Neuronal stem cell (in vitro differentiated cells): ENCODE measurements around the gene BROX.

Experiments
- DNase-seq: peaks from one replicate; pipeline ENCODE4 v3.0.0-alpha.2; 2013; ENCODE audit warnings: low spot score
- H2AFZ ChIP-seq: one replicate; pipeline ENCODE4 v1.6.1; 2013; ENCODE audit warnings: mild to moderate bottlenecking, low read length, inconsistent platforms
- H2AK5ac ChIP-seq: 2 replicates; pipeline ENCODE4 v1.6.1; 2013; ENCODE audit warnings: low read depth, mild to moderate bottlenecking, inconsistent platforms, low read length, moderate library complexity, mixed read lengths
- H2BK120ac ChIP-seq: 2 replicates; pipeline ENCODE4 v1.6.1; 2013; ENCODE audit warnings: low read depth, mild to moderate bottlenecking, inconsistent platforms, low read length, moderate library complexity, mixed read lengths
- H2BK12ac ChIP-seq: one replicate; pipeline ENCODE4 v1.6.1; 2013; ENCODE audit warnings: low read length, inconsistent platforms
- H2BK15ac ChIP-seq: 2 replicates; pipeline ENCODE4 v1.6.1; 2013; ENCODE audit warnings: mild to moderate bottlenecking, low read length, inconsistent platforms, mixed read lengths
- H2BK5ac ChIP-seq: one replicate; pipeline ENCODE4 v1.6.1; 2013; ENCODE audit warnings: inconsistent platforms, mild to moderate bottlenecking, low read length, moderate library complexity
- H3K14ac ChIP-seq: one replicate; pipeline ENCODE4 v1.6.1; 2013; ENCODE audit warnings: low read length, inconsistent platforms
- H3K18ac ChIP-seq: 2 replicates; pipeline ENCODE4 v1.6.1; 2013; ENCODE audit warnings: low read length, inconsistent platforms
- H3K23ac ChIP-seq: 2 replicates; pipeline ENCODE4 v1.6.1; 2013; ENCODE audit warnings: low read depth, mild to moderate bottlenecking, mixed read lengths, low read length, inconsistent platforms; ENCODE audit not compliant: poor library complexity
- H3K27ac ChIP-seq: replicated peaks from 3 replicates; pipeline ENCODE4 v1.5.1; 2013; ENCODE audit warnings: low read length, inconsistent platforms
- H3K27me3 ChIP-seq, 3 experiments: 2 replicates each; pipeline ENCODE4 v1.6.1; 2013; ENCODE audit warnings: low read length in 3 of 3, mild to moderate bottlenecking in 2 of 3, inconsistent platforms in 1 of 3, low read depth in 1 of 3, mixed read lengths in 1 of 3, moderate library complexity in 1 of 3; ENCODE audit not compliant: control insufficient read depth in 3 of 3, insufficient read depth in 3 of 3
- H3K36me3 ChIP-seq, 2 donors: replicated peaks in 1 of 2; 2 replicates each; pipeline ENCODE4 v1.6.1; 2013; ENCODE audit warnings: low read length in 2 of 2; ENCODE audit not compliant: control insufficient read depth in 2 of 2, insufficient read depth in 2 of 2
- H3K4ac ChIP-seq: 2 replicates; pipeline ENCODE4 v1.6.1; 2013; ENCODE audit warnings: inconsistent platforms, mild to moderate bottlenecking, low read length, moderate library complexity
- H3K4me1 ChIP-seq, 2 donors: 1 replicate in 1 of 2; 2 replicates in 1 of 2; pipeline ENCODE4 v1.6.1; 2013; ENCODE audit warnings: low read length in 2 of 2, low read depth in 1 of 2; ENCODE audit not compliant: control insufficient read depth in 2 of 2, insufficient read depth in 1 of 2
- H3K4me2 ChIP-seq: one replicate; pipeline ENCODE4 v1.6.1; 2013; ENCODE audit warnings: mild to moderate bottlenecking, low read length, inconsistent platforms; ENCODE audit not compliant: insufficient read depth, poor library complexity, severe bottlenecking
- H3K4me3 ChIP-seq, 2 donors: 2 replicates each; pipeline ENCODE4 v1.5.1; 2013; ENCODE audit warnings: low read length in 2 of 2, mild to moderate bottlenecking in 2 of 2, inconsistent platforms in 1 of 2, moderate library complexity in 1 of 2
- H3K79me1 ChIP-seq: one replicate; pipeline ENCODE4 v1.6.1; 2013; ENCODE audit warnings: low read depth, mild to moderate bottlenecking, inconsistent platforms, low read length, moderate library complexity
- H3K9ac ChIP-seq: one replicate; pipeline ENCODE4 v1.6.1; 2013; ENCODE audit warnings: mild to moderate bottlenecking, low read depth, low read length, inconsistent platforms; ENCODE audit not compliant: poor library complexity
- H3K9me3 ChIP-seq, 2 donors: replicated peaks in 1 of 2; 2 replicates each; pipeline versions ENCODE3 to v1.6.1; 2013; ENCODE audit warnings: low read length in 2 of 2, mild to moderate bottlenecking in 2 of 2, inconsistent platforms in 1 of 2, low read depth in 1 of 2, mixed read lengths in 1 of 2, moderate library complexity in 1 of 2; ENCODE audit not compliant: control insufficient read depth in 2 of 2, insufficient read depth in 1 of 2
- H4K8ac ChIP-seq: one replicate; pipeline ENCODE4 v1.6.1; 2013; ENCODE audit warnings: low read depth, mild to moderate bottlenecking, inconsistent platforms, low read length, moderate library complexity
- H4K91ac ChIP-seq: one replicate; pipeline ENCODE4 v1.6.1; 2013; ENCODE audit warnings: low read length, low read depth, mild to moderate bottlenecking, inconsistent platforms; ENCODE audit not compliant: poor library complexity
- WGBS, 2 donors: extraction: QIAGEN DNeasy Blood & Tissue Kit; methylation state at CpG; one replicate each; pipeline ENCODE4 v1.1.7; 2013; ENCODE audit warnings: missing lambda C conversion rate in 2 of 2, mixed read lengths in 1 of 2; ENCODE audit not compliant: insufficient read length in 2 of 2, insufficient replicate concordance in 1 of 2; ENCODE audit errors: extremely low coverage in 2 of 2; 5-methylcytosine and 5-hydroxymethylcytosine counted together

The BROX gene

DNA sequence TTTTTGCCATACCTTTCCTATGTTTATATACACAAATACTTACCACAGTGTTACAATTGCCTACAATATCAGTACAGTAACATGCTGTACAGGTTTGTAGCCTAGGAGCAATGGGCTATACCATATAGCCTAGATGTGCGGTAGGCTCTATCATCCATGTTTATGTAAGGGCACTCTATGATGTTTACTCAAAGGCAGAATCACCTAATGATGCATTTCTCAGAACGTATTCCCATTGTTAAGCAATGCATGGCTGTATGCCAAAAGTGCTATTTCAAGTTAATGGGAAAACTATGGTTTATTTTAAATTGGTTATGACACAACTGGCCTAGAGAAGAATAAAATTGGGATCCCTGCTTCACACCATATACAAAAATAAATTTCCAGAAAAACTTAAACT lies 65.6 kb downstream of the BROX start:
- WGBS, 2 donors, result no CpG with 5 or more reads among the region's 2 CpGs
- no peak overlapping the region for H2BK5ac ChIP-seq
- no peak for DNase-seq

GRCh38 chr1:222781251-222781650 lies 68.9 kb downstream of the BROX start:
- H4K8ac ChIP-seq, result no peak overlapping the region
- H3K27ac ChIP-seq, result no peak overlapping the region
- no peak overlapping the region for H2BK12ac ChIP-seq
- no peak overlapping the region for H3K4ac ChIP-seq
- H3K14ac ChIP-seq, result no peak overlapping the region
- H3K18ac ChIP-seq, result no peak overlapping the region
- H2BK5ac ChIP-seq, result no peak overlapping the region
- H3K9ac ChIP-seq, result no peak overlapping the region
- no peak overlapping the region for H3K4me3 ChIP-seq
- no peak overlapping the region for H2BK15ac ChIP-seq
- peaks cover 0 to 11% (median 0%) of the 10 kb centered on the region in 3 experiments for H3K27me3 ChIP-seq
- no peak overlapping the region for H2AFZ ChIP-seq
- H3K79me1 ChIP-seq, result no peaks in the 10 kb centered on the region
- no peak overlapping the region for H3K23ac ChIP-seq
- no peaks in the 10 kb centered on the region for H3K36me3 ChIP-seq
- no peak overlapping the region for H2AK5ac ChIP-seq
- H3K9me3 ChIP-seq, result no peaks in the 10 kb centered on the region
- no peak overlapping the region for H2BK120ac ChIP-seq
- H3K4me1 ChIP-seq, result no peaks in the 10 kb centered on the region
- no peak for DNase-seq
- H4K91ac ChIP-seq, result no peak overlapping the region
- H3K4me2 ChIP-seq, result no peak overlapping the region
- WGBS, 2 donors, result no CpG with 5 or more reads among the region's 4 CpGs

More for the DNA sequence above, 65.6 kb downstream of the BROX start:
- no peak overlapping the region for H3K14ac ChIP-seq
- H3K36me3 ChIP-seq, result no peaks in the 10 kb centered on the region
- H3K9ac ChIP-seq, result no peak overlapping the region
- no peaks in the 10 kb centered on the region for H3K4me1 ChIP-seq
- H2BK120ac ChIP-seq, result no peak overlapping the region
- no peak overlapping the region for H2BK12ac ChIP-seq
- H3K9me3 ChIP-seq, result no peaks in the 10 kb centered on the region
- H4K8ac ChIP-seq, result no peak overlapping the region
- H3K4me2 ChIP-seq, result no peak overlapping the region
- H2BK15ac ChIP-seq, result no peak overlapping the region
- H3K18ac ChIP-seq, result no peak overlapping the region
- H3K4me3 ChIP-seq, result no peak overlapping the region
- H3K79me1 ChIP-seq, result no peaks in the 10 kb centered on the region
- H3K23ac ChIP-seq, result no peak overlapping the region
- no peak overlapping the region for H3K4ac ChIP-seq
- H3K27me3 ChIP-seq, result no peaks in the 10 kb centered on the region
- no peak overlapping the region for H2AK5ac ChIP-seq
- H2AFZ ChIP-seq, result no peak overlapping the region
- H3K27ac ChIP-seq, result no peak overlapping the region
- H4K91ac ChIP-seq, result no peak overlapping the region

DNA sequence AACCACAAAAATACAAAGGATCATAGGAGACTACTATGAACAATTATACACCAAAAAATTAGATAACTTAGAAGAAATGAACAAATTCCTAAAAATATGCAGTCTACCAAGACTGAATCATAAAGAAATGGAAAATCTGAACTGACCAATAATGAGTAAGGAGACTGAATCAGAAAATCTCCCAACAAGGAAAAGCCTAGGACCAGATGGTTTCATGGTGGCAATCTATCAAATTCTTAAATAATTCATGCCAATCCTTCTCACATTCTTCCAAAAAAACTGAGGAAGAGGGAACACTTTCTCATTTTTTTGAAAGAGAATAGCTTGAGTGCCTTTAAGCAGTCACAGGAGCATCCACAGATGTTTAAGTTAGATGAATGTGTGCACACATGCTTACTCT lies 70.7 kb downstream of the BROX start:
- no peak overlapping the region for H2AK5ac ChIP-seq
- no peak overlapping the region for H3K18ac ChIP-seq
- no peak overlapping the region for H2AFZ ChIP-seq
- no peak overlapping the region for H4K91ac ChIP-seq
- H2BK12ac ChIP-seq, result no peak overlapping the region
- no peak overlapping the region for H3K9ac ChIP-seq
- H3K27ac ChIP-seq, result no peak overlapping the region
- no peaks in the 10 kb centered on the region for H3K9me3 ChIP-seq
- no peaks in the 10 kb centered on the region for H3K36me3 ChIP-seq
- H3K14ac ChIP-seq, result no peak overlapping the region
- H3K4me3 ChIP-seq, result no peak overlapping the region
- no peak overlapping the region for H4K8ac ChIP-seq
- no peak overlapping the region for H2BK5ac ChIP-seq
- no peaks in the 10 kb centered on the region for H3K79me1 ChIP-seq
- peaks cover 0 to 14% (median 0%) of the 10 kb centered on the region in 3 experiments for H3K27me3 ChIP-seq
- no peak overlapping the region for H3K4me2 ChIP-seq
- DNase-seq, result no peak
- H3K4me1 ChIP-seq, result no peaks in the 10 kb centered on the region
- H3K23ac ChIP-seq, result no peak overlapping the region
- H2BK120ac ChIP-seq, result no peak overlapping the region
- H3K4ac ChIP-seq, result no peak overlapping the region
- no peak overlapping the region for H2BK15ac ChIP-seq

DNA sequence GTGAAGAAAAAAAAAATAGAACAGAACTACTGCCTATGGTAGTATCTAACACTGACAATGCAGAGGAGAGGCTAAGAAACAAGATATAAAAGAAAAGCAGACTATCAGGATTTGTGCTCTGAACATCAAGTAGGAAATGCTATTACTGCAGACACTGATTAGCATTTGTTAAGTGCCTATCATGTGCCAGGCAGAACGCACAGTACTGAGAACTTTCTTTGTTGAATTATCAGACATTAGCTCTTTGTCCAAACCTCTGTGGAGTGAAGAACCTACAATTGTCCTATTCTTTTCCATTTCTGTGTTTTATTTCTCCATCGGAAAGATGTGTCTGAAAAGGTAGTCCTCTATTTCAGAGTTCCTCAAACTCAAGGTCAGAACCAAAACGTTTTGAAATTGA lies 72.0 kb downstream of the BROX start:
- H2AFZ ChIP-seq, result no peak overlapping the region
- no CpG with 5 or more reads among the region's 3 CpGs for WGBS, 2 donors

More for the DNA sequence above, 72.0 kb downstream of the BROX start:
- H2BK5ac ChIP-seq, result no peak overlapping the region
- no peak overlapping the region for H2BK120ac ChIP-seq
- H3K4me3 ChIP-seq, result no peak overlapping the region
- no peaks in the 10 kb centered on the region for H3K9me3 ChIP-seq
- H3K4ac ChIP-seq, result no peak overlapping the region
- no peak overlapping the region for H3K18ac ChIP-seq
- H3K79me1 ChIP-seq, result no peaks in the 10 kb centered on the region
- no peak overlapping the region for H3K9ac ChIP-seq
- no peak overlapping the region for H3K14ac ChIP-seq
- H3K27me3 ChIP-seq, result peaks cover 0 to 14% (median 0%) of the 10 kb centered on the region in 3 experiments
- H4K8ac ChIP-seq, result no peak overlapping the region
- no peak overlapping the region for H2AK5ac ChIP-seq
- no peaks in the 10 kb centered on the region for H3K36me3 ChIP-seq
- no peak overlapping the region for H3K27ac ChIP-seq
- no peak overlapping the region for H2BK15ac ChIP-seq
- no peak overlapping the region for H2BK12ac ChIP-seq
- H3K4me1 ChIP-seq, result no peaks in the 10 kb centered on the region
- no peak overlapping the region for H3K4me2 ChIP-seq
- H3K23ac ChIP-seq, result no peak overlapping the region
- H4K91ac ChIP-seq, result no peak overlapping the region
- DNase-seq, result no peak
